Stimulated activated CD8-positive, alpha-beta memory T cell treated with anti-CD3 and anti-CD28 coated beads, Interleukin-15, amount 100 ng/mL, for 4 hours (primary cell): ENCODE data around the gene KCMF1.

Experiments used
- DNase-seq, 2 donors: peaks; one replicate each; pipeline ENCODE4 v3.0.0-alpha.2; 2020; ENCODE audit warnings: low read depth in 2 of 2

KCMF1 gene

GRCh38 chr2:85022232-85022631 is 51.3 kb downstream of the KCMF1 start:
- no peak for DNase-seq

- DNase-seq: no peak
Observed at GRCh38 chr2:85024372-85025047, 53.5 kb downstream of the KCMF1 start.

GRCh38 chr2:85032621-85033020 is 61.7 kb downstream of the KCMF1 start:
- no peak for DNase-seq

- no peak for DNase-seq
Observed at GRCh38 chr2:85033388-85033787, 62.4 kb downstream of the KCMF1 start.

- DNase-seq: no peak
Observed at GRCh38 chr2:85034158-85034557, 63.2 kb downstream of the KCMF1 start.

- no peak for DNase-seq
Observed at GRCh38 chr2:85037622-85038021, 66.7 kb downstream of the KCMF1 start.

GRCh38 chr2:85042330-85042729 is 71.4 kb downstream of the KCMF1 start:
- no peak for DNase-seq

- no peak for DNase-seq
Observed at GRCh38 chr2:85048534-85048933, 77.6 kb downstream of the KCMF1 start.

- no peak for DNase-seq
Observed at GRCh38 chr2:85049236-85049635, 78.3 kb downstream of the KCMF1 start.

GRCh38 chr2:85053802-85054201 is 82.8 kb downstream of the KCMF1 start:
- no peak for DNase-seq

GRCh38 chr2:85057226-85057962 is 86.4 kb downstream of the KCMF1 start:
- DNase-seq: no peak

- DNase-seq: no peak
Observed at GRCh38 chr2:85061896-85062295, 90.9 kb downstream of the KCMF1 start.

GRCh38 chr2:85062565-85062964 is 91.6 kb downstream of the KCMF1 start:
- no peak for DNase-seq

GRCh38 chr2:85063981-85064599 is 93.1 kb downstream of the KCMF1 start:
- DNase-seq: no peak

GRCh38 chr2:85064927-85065577 is 94.1 kb downstream of the KCMF1 start:
- no peak for DNase-seq

GRCh38 chr2:85066006-85066740 is 95.2 kb downstream of the KCMF1 start:
- no peak for DNase-seq

GRCh38 chr2:85066874-85067351 is 96.0 kb downstream of the KCMF1 start:
- no peak for DNase-seq

- no peak for DNase-seq
Observed at GRCh38 chr2:85071096-85071495, 100.1 kb downstream of the KCMF1 start.

GRCh38 chr2:85073033-85073432 is 102.1 kb downstream of the KCMF1 start:
- DNase-seq: no peak

GRCh38 chr2:85076618-85077274 is 105.8 kb downstream of the KCMF1 start:
- DNase-seq: no peak

- no peak for DNase-seq
Observed at GRCh38 chr2:85077859-85078419, 107.0 kb downstream of the KCMF1 start.
